Thyroid gland (tissue), 4 donors: ENCODE results near the gene CISTR.

Experiments
- POLR2A ChIP-seq, 2 donors: fragments of 450-650 bp; IDR thresholded peaks; one replicate each; pipeline ENCODE4 v1.6.1; 2017; ENCODE audit warnings: antibody characterized with exemption in 2 of 2, mild to moderate bottlenecking in 2 of 2, moderate library complexity in 1 of 2
- TF ChIP-seq, protein P1 (sequence below), 6 experiments: fragments of 200-600 bp in 3 of 6; fragments of 450-650 bp in 3 of 6; sonication (generic) in 3 of 6; IDR thresholded peaks; one replicate each; pipeline ENCODE4 v1.5.1; 2016 to 2019; ENCODE audit warnings: antibody characterized with exemption in 6 of 6, mild to moderate bottlenecking in 2 of 6, inconsistent platforms in 1 of 6, moderate library complexity in 1 of 6

DNA sequence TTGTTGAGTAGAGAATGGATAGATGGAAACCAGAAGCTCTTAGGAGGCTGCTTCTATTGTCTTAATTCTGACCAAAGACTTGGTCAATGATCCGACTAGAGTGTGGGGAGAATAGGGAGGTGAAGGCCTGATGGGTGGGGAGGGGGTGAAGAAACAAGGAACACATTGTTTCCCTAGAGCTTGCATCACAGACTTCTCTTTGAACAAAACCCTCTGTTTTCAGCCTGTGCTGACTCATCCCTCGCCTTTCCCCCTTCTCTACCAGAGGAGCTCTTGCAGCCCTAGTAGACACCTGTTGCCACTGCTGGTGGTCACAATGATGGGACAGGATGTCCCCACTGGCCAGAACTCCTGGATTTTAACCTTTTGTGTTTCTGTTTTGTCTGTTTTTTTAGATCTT, 46.8 kb upstream of the CISTR start:
- TF ChIP-seq, protein P1, sequence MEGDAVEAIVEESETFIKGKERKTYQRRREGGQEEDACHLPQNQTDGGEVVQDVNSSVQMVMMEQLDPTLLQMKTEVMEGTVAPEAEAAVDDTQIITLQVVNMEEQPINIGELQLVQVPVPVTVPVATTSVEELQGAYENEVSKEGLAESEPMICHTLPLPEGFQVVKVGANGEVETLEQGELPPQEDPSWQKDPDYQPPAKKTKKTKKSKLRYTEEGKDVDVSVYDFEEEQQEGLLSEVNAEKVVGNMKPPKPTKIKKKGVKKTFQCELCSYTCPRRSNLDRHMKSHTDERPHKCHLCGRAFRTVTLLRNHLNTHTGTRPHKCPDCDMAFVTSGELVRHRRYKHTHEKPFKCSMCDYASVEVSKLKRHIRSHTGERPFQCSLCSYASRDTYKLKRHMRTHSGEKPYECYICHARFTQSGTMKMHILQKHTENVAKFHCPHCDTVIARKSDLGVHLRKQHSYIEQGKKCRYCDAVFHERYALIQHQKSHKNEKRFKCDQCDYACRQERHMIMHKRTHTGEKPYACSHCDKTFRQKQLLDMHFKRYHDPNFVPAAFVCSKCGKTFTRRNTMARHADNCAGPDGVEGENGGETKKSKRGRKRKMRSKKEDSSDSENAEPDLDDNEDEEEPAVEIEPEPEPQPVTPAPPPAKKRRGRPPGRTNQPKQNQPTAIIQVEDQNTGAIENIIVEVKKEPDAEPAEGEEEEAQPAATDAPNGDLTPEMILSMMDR (IDR thresholded peaks at IDR 0.05): no peak
- TF ChIP-seq POLR2A (IDR thresholded peaks at IDR 0.05): no peak
